A549 (cell line): ENCODE measurements around the gene DDIT4L. TPM values are rescaled to one million over a fixed set of nuclear protein-coding genes. Genes with fewer than 3 reads are reported as not detected.

ENCODE experiments used
- ATAC-seq, 2 experiments: fragments of 200-7000 bp in 1 of 2; fragments of >200 bp in 1 of 2; cut with Nextera tagmentation in 1 of 2; cut with Tn5 transposase in 1 of 2; 3 replicates each; pipeline versions ENCODE4 v1.8.0 to v1.9.1; 2018 to 2020; ENCODE audit warnings: mild to moderate bottlenecking in 1 of 2, moderate library complexity in 1 of 2
- CTCF ChIA-PET: fragments of 300-600 bp; sonication (Branson Sonifier 250); formaldehyde crosslinking; extraction: SDS; loops from one replicate; lab custom pipeline; 2021; ENCODE audit warnings: antibody characterized with exemption, inconsistent platforms; lab: Yijun Ruan, JAX
- POLR2A ChIA-PET: fragments of 350-600 bp; formaldehyde crosslinking; extraction: SDS; loops from one replicate; lab custom pipeline; 2021; ENCODE audit warnings: antibody characterized with exemption, inconsistent platforms; lab: Yijun Ruan, JAX
- DNase-seq, 2 experiments: peaks; one replicate each; pipeline versions ENCODE4 v3.0.0 to v3.0.0-alpha.2; 2011 to 2016; ENCODE audit warnings: low read depth in 1 of 2, low spot score in 1 of 2
- FAIRE-seq: peaks from 2 replicates; lab custom pipeline; 2011; peaks lifted over from hg19 to GRCh38; lab: Jason Lieb, UNC
- H3K27ac ChIP-seq, 2 experiments: fragments of >200 bp; sonication (Bioruptor Twin); formaldehyde crosslinking; 3 replicates each; pipeline ENCODE4 v1.5.1; 2016 to 2017
- H3K4me1 ChIP-seq: fragments of >200 bp; sonication (Bioruptor Twin); formaldehyde crosslinking; 3 replicates; pipeline ENCODE4 v1.6.1; 2016
- H3K4me2 ChIP-seq: fragments of >200 bp; sonication (Bioruptor Twin); formaldehyde crosslinking; 3 replicates; pipeline ENCODE4 v1.6.1; 2016
- H3K4me3 ChIP-seq: fragments of >200 bp; sonication (Bioruptor Twin); formaldehyde crosslinking; 3 replicates; pipeline ENCODE4 v1.5.1; 2016
- H3K9me3 ChIP-seq: fragments of >200 bp; sonication (Bioruptor Twin); formaldehyde crosslinking; 3 replicates; pipeline ENCODE4 v1.6.1; 2016
- BHLHE40 ChIP-seq: IDR thresholded peaks from 2 replicates; pipeline ENCODE4 v1.6.1; 2012; ENCODE audit warnings: low read depth, low read length, inconsistent platforms
- EHF ChIP-seq: fragments of 250-450 bp; sonication (Bioruptor Pico); IDR thresholded peaks from 2 replicates; pipeline ENCODE4 v1.5.0; 2020; ENCODE audit warnings: mild to moderate bottlenecking
- ELK1 ChIP-seq: fragments of 150-350 bp; IDR thresholded peaks from 2 replicates; pipeline ENCODE4 v1.6.1; 2014; ENCODE audit warnings: low read depth, mild to moderate bottlenecking, low read length
- EP300 ChIP-seq, 2 experiments: fragments of >200 bp; sonication (Bioruptor Twin); formaldehyde crosslinking; IDR thresholded peaks; 2 replicates in 1 of 2; 3 replicates in 1 of 2; pipeline ENCODE4 v1.6.1; 2016 to 2017
- GATA3 ChIP-seq: IDR thresholded peaks from 2 replicates; pipeline ENCODE4 v1.6.1; 2012; ENCODE audit warnings: borderline replicate concordance
- HMGXB4 ChIP-seq: fragments of 250-450 bp; sonication (Bioruptor Pico); IDR thresholded peaks from 2 replicates; pipeline ENCODE4 v1.5.0; 2021; ENCODE audit warnings: mild to moderate bottlenecking, moderate library complexity, borderline replicate concordance
- JUNB ChIP-seq: fragments of >200 bp; sonication (Bioruptor Twin); formaldehyde crosslinking; IDR thresholded peaks from 2 replicates; pipeline ENCODE4 v1.6.1; 2016
- KDM5A ChIP-seq: fragments of 200-600 bp; sonication (generic); IDR thresholded peaks from 2 replicates; pipeline ENCODE4 v1.6.1; 2016; ENCODE audit warnings: antibody characterized with exemption, mild to moderate bottlenecking
- MAZ ChIP-seq: fragments of 150-350 bp; IDR thresholded peaks from 2 replicates; pipeline ENCODE4 v1.6.1; 2014; ENCODE audit warnings: antibody characterized with exemption, low read depth, low read length, borderline replicate concordance
- NFE2L2 ChIP-seq: fragments of 150-350 bp; conservative IDR thresholded peaks from 2 replicates; pipeline ENCODE4 v1.6.1; 2014; ENCODE audit warnings: low read length
- REST ChIP-seq: fragments of 200-600 bp; sonication (generic); IDR thresholded peaks from 2 replicates; pipeline ENCODE4 v1.6.1; 2016; ENCODE audit warnings: antibody characterized with exemption, mild to moderate bottlenecking, moderate library complexity
- RFX5 ChIP-seq: fragments of 450-650 bp; IDR thresholded peaks from 2 replicates; pipeline ENCODE4 v1.7.1; 2014; ENCODE audit warnings: antibody characterized with exemption, mild to moderate bottlenecking, moderate library complexity
- RNF2 ChIP-seq: fragments of 200-600 bp; sonication (generic); IDR thresholded peaks from 2 replicates; pipeline ENCODE4 v1.6.1; 2016; ENCODE audit warnings: low read depth, mild to moderate bottlenecking, antibody characterized with exemption, moderate library complexity, borderline replicate concordance
- TFCP2L1 ChIP-seq: fragments of 250-450 bp; sonication (Bioruptor Pico); IDR thresholded peaks from 2 replicates; pipeline ENCODE4 v1.5.0; 2021; ENCODE audit warnings: mild to moderate bottlenecking
- TP53 ChIP-seq: fragments of 250-450 bp; sonication (Bioruptor Pico); IDR thresholded peaks from 2 replicates; pipeline ENCODE4 v1.5.0; 2021; ENCODE audit warnings: mild to moderate bottlenecking, moderate library complexity
- WGBS: methylation state at CpG from one replicate; pipeline ENCODE4 v1.1.6; 2017; ENCODE audit errors: missing lambda C conversion rate; 5-methylcytosine and 5-hydroxymethylcytosine counted together
- polyA plus RNA-seq, 4 experiments: library from polyadenylated mRNA; depleted of rRNA in 3 of 4; stranded (reverse); fragments of >200 nt; fragmentation: RNase III in 1 of 4; extraction: RNeasy Plus Mini Kit Qiagen cat#74134 plus additional on column Dnase treatment in 1 of 4; gene quantifications; 2 replicates in 3 of 4; 3 replicates in 1 of 4; pipeline ENCODE4 v1.2.3, GENCODE V29; 2011 to 2017
- TF ChIP-seq, protein P1 (sequence below): fragments of 450-650 bp; IDR thresholded peaks from 2 replicates; pipeline ENCODE4 v1.6.1; 2014; ENCODE audit warnings: antibody characterized with exemption

DDIT4L gene
- polyA plus RNA-seq, 2 of the 4 experiments (the other 2 are of a cell fraction) = 0.75 to 4.0 TPM

DNA sequence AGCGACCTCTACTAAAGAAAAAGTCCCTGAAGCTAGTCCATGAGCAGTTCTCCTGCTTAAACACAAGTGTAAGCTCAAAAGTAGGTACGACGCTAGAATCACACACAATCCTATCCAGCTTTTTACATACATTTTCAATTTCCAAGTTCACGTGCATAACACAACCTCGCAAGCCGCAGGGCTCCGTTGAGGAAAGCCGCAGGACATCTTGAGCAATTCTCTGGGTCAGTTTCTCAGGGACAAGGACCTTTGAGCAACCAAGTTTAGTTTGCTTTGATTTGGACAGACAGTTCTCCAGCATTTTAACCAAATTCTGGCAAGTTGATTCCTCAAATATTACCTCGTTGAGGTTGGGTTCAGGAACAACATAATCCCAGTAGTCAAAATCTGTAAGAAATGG is 2.5 kb downstream of the DDIT4L start:
- Histone ChIP-seq H3K4me2 (no peak overlapping the region), H3K4me3 (no peak overlapping the region), H3K27ac (no peak overlapping the region), H3K4me1 (no peaks in the 10 kb centered on the region), H3K9me3 (no peaks in the 10 kb centered on the region)
- TF ChIP-seq GATA3 (no peak), KDM5A (no peak), JUNB (no peak), EP300 (IDR thresholded peaks at IDR 0.05) (no peak), TP53 (CRISPR knock-in tag) (no peak)
- CTCF ChIA-PET = no interaction called here
- POLR2A ChIA-PET = no interaction called here
- no peak for DNase-seq
- no peak for FAIRE-seq
- ATAC-seq = no peak
- WGBS = 87% methylated on average over 9 of the region's 9 CpGs

- 34% methylated on average over 2 of the region's 2 CpGs for WGBS
- CTCF ChIA-PET = no interaction called here
- POLR2A ChIA-PET = no interaction called here
- DNase-seq = no peak
- H3K27ac ChIP-seq = no peak overlapping the region
- H3K4me3 ChIP-seq = no peak overlapping the region
- no peak overlapping the region for H3K4me2 ChIP-seq
- no peaks in the 10 kb centered on the region for H3K9me3 ChIP-seq
- no peaks in the 10 kb centered on the region for H3K4me1 ChIP-seq
- TF ChIP-seq REST (no peak), HMGXB4 (CRISPR knock-in tag) (no peak), RNF2 (no peak)
- TF ChIP-seq, protein P1, sequence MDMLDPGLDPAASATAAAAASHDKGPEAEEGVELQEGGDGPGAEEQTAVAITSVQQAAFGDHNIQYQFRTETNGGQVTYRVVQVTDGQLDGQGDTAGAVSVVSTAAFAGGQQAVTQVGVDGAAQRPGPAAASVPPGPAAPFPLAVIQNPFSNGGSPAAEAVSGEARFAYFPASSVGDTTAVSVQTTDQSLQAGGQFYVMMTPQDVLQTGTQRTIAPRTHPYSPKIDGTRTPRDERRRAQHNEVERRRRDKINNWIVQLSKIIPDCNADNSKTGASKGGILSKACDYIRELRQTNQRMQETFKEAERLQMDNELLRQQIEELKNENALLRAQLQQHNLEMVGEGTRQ = no peak
- TF ChIP-seq, all 56 proteins: peak for 0
- FAIRE-seq (no peak), ATAC-seq (no peak)
Observed at GRCh38 chr4:100184787-100185186, 5.5 kb downstream of the DDIT4L start.

DNA sequence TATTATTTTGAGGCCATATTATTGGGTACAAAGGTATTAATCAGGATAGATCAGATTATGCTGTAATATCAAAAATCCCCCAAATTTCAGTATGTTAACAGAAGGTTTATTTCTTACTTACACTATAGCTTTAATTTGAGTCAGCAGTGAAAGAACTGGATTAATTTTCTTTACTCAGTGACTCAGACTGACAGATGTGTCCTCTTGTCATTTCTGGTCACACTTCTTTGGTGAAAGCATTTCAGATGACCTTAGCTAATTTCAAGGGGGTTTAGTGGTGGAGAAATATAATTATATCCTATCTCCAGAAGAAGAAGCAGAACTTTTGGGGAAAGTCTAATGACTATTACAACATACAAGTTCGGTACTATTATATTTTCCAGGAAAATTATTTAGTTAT is 12.4 kb downstream of the DDIT4L start:
- H3K4me1 ChIP-seq = no peaks in the 10 kb centered on the region
- DNase-seq = no peak
- no peak for FAIRE-seq
- no peak overlapping the region for H3K4me3 ChIP-seq
- POLR2A ChIA-PET = no interaction called here
- no peaks in the 10 kb centered on the region for H3K9me3 ChIP-seq
- TF ChIP-seq RFX5 (no peak), TFCP2L1 (CRISPR knock-in tag) (no peak), EHF (CRISPR knock-in tag) (no peak), ELK1 (no peak), MAZ (no peak), NFE2L2 (no peak), BHLHE40 (no peak), KDM5A (no peak)
- H3K4me2 ChIP-seq = no peak overlapping the region
- ATAC-seq = no peak
- 20% methylated on average over 1 of the region's 1 CpG for WGBS
- no peak overlapping the region for H3K27ac ChIP-seq
- CTCF ChIA-PET = no interaction called here
